CD8-positive, alpha-beta memory T cell (primary cell): ENCODE results near the gene VMO1. TPM values are rescaled to one million over a fixed set of nuclear protein-coding genes. Genes with fewer than 3 reads are reported as not detected.
A peak's percentile ranks its signal among the peaks of the same experiment; 100 is the strongest.

ENCODE experiments used
- CTCF ChIA-PET: fragments of 350-600 bp; sonication (Branson Sonifier 250); formaldehyde crosslinking; loops from one replicate; lab custom pipeline; 2021; ENCODE audit warnings: antibody characterized with exemption; lab: Charles Lee
- POLR2A ChIA-PET: fragments of 350-600 bp; sonication (Branson Sonifier 250); formaldehyde crosslinking; loops from one replicate; lab custom pipeline; 2021; ENCODE audit warnings: antibody characterized with exemption; lab: Charles Lee
- DNase-seq, 5 donors: peaks; one replicate each; pipeline versions ENCODE4 v3.0.0 to v3.0.0-alpha.2; 2020 to 2022; ENCODE audit warnings: mixed read lengths in 1 of 5
- H3K27ac ChIP-seq: one replicate; pipeline ENCODE4 v1.7.0; 2013; ENCODE audit warnings: low read depth, mild to moderate bottlenecking, low read length, moderate library complexity
- H3K27me3 ChIP-seq: 2 replicates; pipeline ENCODE4 v1.7.0; 2013; ENCODE audit warnings: low read length, mild to moderate bottlenecking; ENCODE audit not compliant: insufficient read depth, poor library complexity, severe bottlenecking
- H3K36me3 ChIP-seq: 2 replicates; pipeline ENCODE4 v1.7.0; 2013; ENCODE audit warnings: mild to moderate bottlenecking, low read length, moderate library complexity; ENCODE audit not compliant: insufficient read depth
- H3K4me1 ChIP-seq: 2 replicates; pipeline ENCODE4 v1.7.0; 2013; ENCODE audit warnings: mild to moderate bottlenecking, low read length, moderate library complexity; ENCODE audit not compliant: insufficient read depth
- H3K4me3 ChIP-seq: 2 replicates; pipeline ENCODE4 v1.7.0; 2013; ENCODE audit warnings: mild to moderate bottlenecking, low read length
- H3K9me3 ChIP-seq: 2 replicates; pipeline ENCODE4 v1.7.0; 2013; ENCODE audit warnings: mild to moderate bottlenecking, low read length
- H3K27ac Mint-ChIP-seq, 8 donors: one replicate each; pipeline ENCODE4 v1.8.0; 2020 to 2021; ENCODE audit warnings: mixed read lengths in 8 of 8, mild to moderate bottlenecking in 6 of 8, inconsistent platforms in 3 of 8, moderate library complexity in 3 of 8
- H3K27me3 Mint-ChIP-seq, 2 donors: one replicate each; pipeline ENCODE4 v1.8.0; 2020 to 2021; ENCODE audit warnings: mixed read lengths in 2 of 2, mild to moderate bottlenecking in 1 of 2, moderate library complexity in 1 of 2
- H3K36me3 Mint-ChIP-seq, 3 donors: one replicate each; pipeline ENCODE4 v1.8.0; 2020 to 2021; ENCODE audit warnings: mixed read lengths in 3 of 3, inconsistent platforms in 1 of 3, mild to moderate bottlenecking in 1 of 3
- H3K4me1 Mint-ChIP-seq, 3 donors: one replicate each; pipeline ENCODE4 v1.8.0; 2020 to 2021; ENCODE audit warnings: mixed read lengths in 3 of 3, inconsistent platforms in 1 of 3, mild to moderate bottlenecking in 1 of 3
- H3K4me3 Mint-ChIP-seq, 7 donors: one replicate each; pipeline ENCODE4 v1.8.0; 2020 to 2021; ENCODE audit warnings: mixed read lengths in 7 of 7, mild to moderate bottlenecking in 6 of 7, moderate library complexity in 4 of 7, inconsistent platforms in 2 of 7
- H3K9me3 Mint-ChIP-seq, 5 donors: one replicate each; pipeline ENCODE4 v1.8.0; 2020 to 2022; ENCODE audit warnings: mixed read lengths in 5 of 5, mild to moderate bottlenecking in 3 of 5, moderate library complexity in 2 of 5, inconsistent platforms in 1 of 5
- polyA plus RNA-seq: library from polyadenylated mRNA; unstranded; fragments of 300-500 nt; fragmentation: Illumina TruSeq; gene quantifications from one replicate; pipeline ENCODE4 v1.2.3, GENCODE V29; 2021
- total RNA-seq, 2 experiments: library from RNA; stranded (reverse); gene quantifications; one replicate each; pipeline ENCODE4 v1.2.3, GENCODE V29; 2021

The VMO1 gene
- total and polyA plus RNA-seq, 3 experiments from 2014 or later = not detected

DNA sequence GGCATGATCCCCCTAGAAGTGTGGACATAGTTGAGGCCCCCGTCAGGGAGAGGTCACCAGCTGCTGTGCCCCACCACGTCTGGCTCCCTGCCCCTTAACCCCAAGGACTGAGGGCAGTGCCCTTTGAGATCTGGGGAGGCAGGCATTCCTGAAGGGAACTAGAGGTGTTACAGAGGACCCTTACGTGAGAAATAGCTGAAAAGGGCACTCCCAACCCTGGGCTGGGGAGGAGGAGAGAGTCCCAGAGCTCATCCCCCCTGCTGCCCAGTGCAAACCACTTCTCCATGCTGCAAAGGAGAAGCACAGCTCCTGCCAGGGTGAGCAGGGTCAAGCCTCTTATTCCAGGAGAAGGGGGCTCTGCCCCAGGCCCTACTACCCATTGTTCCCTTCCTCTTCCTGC lies 36.7 kb upstream of the VMO1 start:
- H3K9me3 ChIP-seq = no peaks in the 10 kb centered on the region
- no peak overlapping the region for H3K27ac Mint-ChIP-seq
- no peaks in the 10 kb centered on the region for H3K9me3 Mint-ChIP-seq
- H3K4me3 ChIP-seq = no peak overlapping the region
- H3K36me3 Mint-ChIP-seq = peaks cover 0 to 16% (median 4%) of the 10 kb centered on the region in 3 donors
- no peak overlapping the region for H3K4me3 Mint-ChIP-seq
- DNase-seq = no peak
- H3K36me3 ChIP-seq = no peaks in the 10 kb centered on the region
- H3K4me1 ChIP-seq = no peaks in the 10 kb centered on the region
- CTCF ChIA-PET = interaction anchor here (1.4 kb wide), 1 partner anchor 66 kb away, joined by 4 read pairs; no protein-coding TSS in a partner anchor
- H3K27ac ChIP-seq = no peak overlapping the region
- no peaks in the 10 kb centered on the region for H3K27me3 ChIP-seq
- POLR2A ChIA-PET = no interaction called here
- peaks cover 0 to 1% of the 10 kb centered on the region in 2 donors for H3K27me3 Mint-ChIP-seq
- H3K4me1 Mint-ChIP-seq = no peaks in the 10 kb centered on the region

DNA sequence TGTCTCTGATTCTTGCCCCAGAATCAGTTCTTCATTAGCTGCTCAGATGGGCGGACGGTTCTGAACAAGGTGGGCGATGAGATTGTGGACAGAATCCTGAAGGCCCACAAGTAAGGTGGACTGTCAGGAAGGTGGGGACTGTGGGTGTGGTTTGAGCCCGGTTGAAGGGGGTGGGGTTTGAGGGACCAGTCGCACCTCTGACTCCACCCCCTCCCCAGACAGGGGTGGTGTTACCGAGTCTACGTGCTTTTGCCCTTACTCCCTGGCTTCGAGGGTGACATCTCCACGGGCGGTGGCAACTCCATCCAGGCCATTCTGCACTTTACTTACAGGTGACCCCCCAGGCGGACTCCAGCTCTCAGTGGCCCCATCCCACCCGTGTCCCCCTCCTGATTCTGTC lies 32.1 kb upstream of the VMO1 start:
- Histone ChIP-seq H3K36me3 (no peaks in the 10 kb centered on the region), H3K4me3 (no peak overlapping the region), H3K27ac (no peak overlapping the region), H3K9me3 (no peaks in the 10 kb centered on the region), H3K4me1 (no peaks in the 10 kb centered on the region), H3K27me3 (no peaks in the 10 kb centered on the region)
- ChIA-PET CTCF (no interaction called here), POLR2A (no interaction called here)
- no peaks in the 10 kb centered on the region for H3K9me3 Mint-ChIP-seq
- H3K36me3 Mint-ChIP-seq = peaks cover 0 to 33% (median 12%) of the 10 kb centered on the region in 3 donors
- H3K4me3 Mint-ChIP-seq = no peak overlapping the region
- H3K4me1 Mint-ChIP-seq = no peaks in the 10 kb centered on the region
- peak overlapping the region in 2 of 8 donors; percentile 71 to 83 for H3K27ac Mint-ChIP-seq
- H3K27me3 Mint-ChIP-seq = peaks cover 0 to 1% of the 10 kb centered on the region in 2 donors
- no peak for DNase-seq

DNA sequence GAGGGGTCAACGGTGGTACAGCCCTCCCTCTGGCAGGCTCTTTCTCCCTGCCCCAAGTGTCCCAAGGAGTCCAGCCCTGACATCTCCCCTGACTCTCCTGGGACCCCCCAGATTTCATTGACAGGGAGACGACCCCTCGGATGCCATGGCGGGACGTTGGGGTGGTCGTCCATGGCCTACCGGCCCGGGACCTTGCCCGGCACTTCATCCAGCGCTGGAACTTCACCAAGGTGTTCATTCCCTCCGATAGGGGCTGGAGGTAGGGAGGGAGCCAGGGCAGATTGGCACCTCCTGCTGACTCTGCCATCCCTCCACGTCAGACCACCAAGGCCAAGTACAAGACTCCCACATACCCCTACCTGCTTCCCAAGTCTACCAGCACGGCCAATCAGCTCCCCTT lies 30.7 kb upstream of the VMO1 start:
- H3K27ac ChIP-seq = no peak overlapping the region
- H3K4me1 Mint-ChIP-seq = no peaks in the 10 kb centered on the region
- no peak overlapping the region for H3K4me3 Mint-ChIP-seq
- H3K36me3 Mint-ChIP-seq = peaks cover 0 to 28% (median 12%) of the 10 kb centered on the region in 3 donors
- peaks cover 0 to 1% of the 10 kb centered on the region in 2 donors for H3K27me3 Mint-ChIP-seq
- no peak overlapping the region for H3K4me3 ChIP-seq
- H3K27me3 ChIP-seq = no peaks in the 10 kb centered on the region
- no peaks in the 10 kb centered on the region for H3K9me3 Mint-ChIP-seq
- no peak overlapping the region for H3K27ac Mint-ChIP-seq
- DNase-seq = no peak
- CTCF ChIA-PET = no interaction called here
- POLR2A ChIA-PET = no interaction called here
- H3K9me3 ChIP-seq = no peaks in the 10 kb centered on the region
- H3K36me3 ChIP-seq = no peaks in the 10 kb centered on the region
- no peaks in the 10 kb centered on the region for H3K4me1 ChIP-seq

DNA sequence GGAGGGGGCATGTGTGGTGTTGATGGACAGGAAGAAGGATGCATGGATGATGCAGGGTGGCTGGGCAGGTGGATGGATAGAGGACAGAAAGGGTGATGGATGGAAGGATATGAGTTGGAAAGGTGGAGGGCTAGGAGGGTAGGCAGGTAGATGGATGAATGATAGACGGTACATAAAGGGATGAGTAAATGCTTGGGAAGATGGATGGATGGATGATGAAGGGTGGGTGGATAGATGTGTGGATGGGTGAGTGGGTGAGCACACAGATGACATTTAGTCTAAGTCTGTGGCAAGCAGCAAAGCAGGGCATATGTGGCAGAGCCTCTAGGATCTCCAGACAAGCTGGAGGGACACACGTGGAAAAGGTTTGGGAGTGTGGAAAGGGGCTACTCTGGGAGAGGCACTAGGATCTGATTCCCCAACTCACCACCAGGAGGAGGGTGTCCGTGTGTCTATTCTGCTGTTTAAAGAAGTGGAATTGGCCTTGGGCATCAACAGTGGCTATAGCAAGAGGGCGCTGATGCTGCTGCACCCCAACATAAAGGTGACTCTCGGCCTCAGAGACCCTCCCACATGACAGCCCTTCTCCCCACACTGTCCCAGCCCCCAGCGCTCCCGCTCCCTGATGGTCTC lies 29.0 kb upstream of the VMO1 start:
- H3K27ac Mint-ChIP-seq = peak overlapping the region in 1 of 8 donors; percentile 0
- H3K36me3 Mint-ChIP-seq = peaks cover 0 to 33% (median 16%) of the 10 kb centered on the region in 3 donors
- no peak overlapping the region for H3K27ac ChIP-seq
- H3K4me3 ChIP-seq = no peak overlapping the region
- no peak for DNase-seq
- no peaks in the 10 kb centered on the region for H3K9me3 Mint-ChIP-seq
- no peaks in the 10 kb centered on the region for H3K4me1 Mint-ChIP-seq
- POLR2A ChIA-PET = no interaction called here
- CTCF ChIA-PET = interaction anchor here (1.5 kb wide), 1 partner anchor 25 kb away, joined by 5 read pairs; no protein-coding TSS in a partner anchor
- H3K9me3 ChIP-seq = no peaks in the 10 kb centered on the region
- peaks cover 0 to 1% of the 10 kb centered on the region in 2 donors for H3K27me3 Mint-ChIP-seq
- no peaks in the 10 kb centered on the region for H3K27me3 ChIP-seq
- no peaks in the 10 kb centered on the region for H3K36me3 ChIP-seq
- no peak overlapping the region for H3K4me3 Mint-ChIP-seq
- H3K4me1 ChIP-seq = no peaks in the 10 kb centered on the region

DNA sequence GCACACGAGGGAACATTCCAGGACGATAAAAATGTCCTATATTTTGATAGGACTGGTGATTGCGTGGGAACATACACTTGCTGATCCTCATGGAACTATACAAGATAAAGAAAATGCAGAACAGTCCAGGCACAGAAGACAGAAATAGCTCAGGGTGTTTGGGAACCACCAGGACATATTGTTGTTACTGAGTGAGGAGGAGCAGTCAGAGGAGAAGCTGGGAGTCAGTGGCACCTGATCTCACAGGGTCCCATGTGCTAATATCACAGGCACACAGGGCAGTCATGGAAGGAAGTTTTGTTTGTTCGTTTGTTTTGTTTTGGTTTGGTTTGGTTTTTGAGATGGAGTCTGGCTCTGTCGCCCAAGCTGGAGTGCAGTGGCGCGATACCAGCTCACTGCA lies 26.5 kb upstream of the VMO1 start:
- Mint-ChIP-seq H3K36me3 (peaks cover 0 to 33% (median 11%) of the 10 kb centered on the region in 3 donors), H3K9me3 (no peaks in the 10 kb centered on the region), H3K27me3 (peaks cover 0 to 1% of the 10 kb centered on the region in 2 donors), H3K4me1 (peaks cover 0 to 9% (median 6%) of the 10 kb centered on the region in 3 donors), H3K27ac (no peak overlapping the region), H3K4me3 (peak overlapping the region in 1 of 7 donors; percentile 3)
- Histone ChIP-seq H3K4me3 (no peak overlapping the region), H3K36me3 (no peaks in the 10 kb centered on the region), H3K4me1 (peaks cover 4% of the 10 kb centered on the region), H3K27me3 (no peaks in the 10 kb centered on the region), H3K27ac (no peak overlapping the region), H3K9me3 (no peaks in the 10 kb centered on the region)
- ChIA-PET POLR2A (no interaction called here), CTCF (no interaction called here)
- no peak for DNase-seq

DNA sequence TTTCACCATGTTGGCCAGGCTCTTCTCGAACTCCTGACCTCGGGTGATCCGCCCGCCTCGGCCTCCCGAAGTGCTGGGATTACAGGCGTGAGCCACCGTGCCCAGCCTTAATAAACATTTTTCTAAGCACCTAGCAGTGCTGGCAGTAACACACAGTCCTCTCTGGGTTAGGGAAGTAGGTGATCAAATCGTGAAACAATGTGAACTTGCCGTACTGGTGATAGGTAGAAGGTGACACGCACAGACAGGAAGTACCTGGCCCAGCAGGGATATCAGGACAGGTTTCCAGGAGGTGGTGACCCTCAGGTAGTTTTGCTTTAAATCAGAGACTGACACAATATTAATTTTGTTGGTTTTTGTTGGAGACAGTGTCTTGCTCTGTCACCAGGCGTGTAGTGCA lies 25.3 kb upstream of the VMO1 start:
- peaks cover 6% of the 10 kb centered on the region for H3K4me1 ChIP-seq
- H3K27me3 ChIP-seq = no peaks in the 10 kb centered on the region
- Mint-ChIP-seq H3K4me1 (peaks cover under 1 to 13% (median 6%) of the 10 kb centered on the region in 3 donors), H3K27me3 (peaks cover 0 to 1% of the 10 kb centered on the region in 2 donors), H3K36me3 (peaks cover 0 to 26% (median 11%) of the 10 kb centered on the region in 3 donors), H3K4me3 (peak overlapping the region in 1 of 7 donors; percentile 13), H3K9me3 (no peaks in the 10 kb centered on the region), H3K27ac (peak overlapping the region in 1 of 8 donors; percentile 28)
- no peaks in the 10 kb centered on the region for H3K36me3 ChIP-seq
- no peak overlapping the region for H3K27ac ChIP-seq
- no peaks in the 10 kb centered on the region for H3K9me3 ChIP-seq
- ChIA-PET CTCF (no interaction called here), POLR2A (no interaction called here)
- no peak for DNase-seq
- H3K4me3 ChIP-seq = no peak overlapping the region

DNA sequence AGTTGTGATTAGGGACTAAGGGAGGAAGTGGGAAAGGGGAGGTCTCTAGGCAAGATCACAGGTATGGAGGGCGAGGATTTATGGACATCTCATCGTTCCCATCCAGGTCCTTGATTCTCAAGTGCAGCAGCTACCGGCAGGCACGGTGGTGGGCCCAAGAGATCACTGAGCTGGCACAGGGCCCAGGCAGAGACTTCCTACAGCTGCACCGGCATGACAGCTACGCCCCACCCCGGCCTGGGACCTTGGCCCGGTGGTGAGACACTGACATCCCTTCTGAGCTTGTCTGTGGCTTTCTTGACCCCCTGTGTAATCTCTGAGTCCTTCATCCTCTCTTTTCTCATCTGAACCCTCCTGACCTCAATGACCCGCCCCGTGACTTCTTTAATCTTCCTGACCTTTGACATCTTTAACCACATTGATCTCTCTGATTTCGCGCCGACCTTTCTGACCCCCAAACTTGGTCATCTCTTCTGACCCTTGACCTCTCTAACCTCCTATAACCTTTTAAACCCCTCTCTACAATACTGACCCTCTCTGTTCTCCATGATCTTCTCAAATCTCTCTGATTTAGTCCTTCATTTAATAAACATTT lies 24.6 kb upstream of the VMO1 start:
- H3K4me3 ChIP-seq = no peak overlapping the region
- Mint-ChIP-seq H3K4me1 (peaks cover 6 to 18% (median 12%) of the 10 kb centered on the region in 3 donors), H3K27ac (no peak overlapping the region), H3K36me3 (peaks cover 0 to 22% (median 11%) of the 10 kb centered on the region in 3 donors), H3K27me3 (peaks cover 0 to 1% of the 10 kb centered on the region in 2 donors), H3K4me3 (peak overlapping the region in 2 of 7 donors; percentile 3 to 13), H3K9me3 (no peaks in the 10 kb centered on the region)
- CTCF ChIA-PET = interaction anchor here (0.6 kb wide), 1 partner anchor 21 kb away, joined by 4 read pairs; no protein-coding TSS in a partner anchor
- no peaks in the 10 kb centered on the region for H3K9me3 ChIP-seq
- H3K36me3 ChIP-seq = no peaks in the 10 kb centered on the region
- no peak overlapping the region for H3K27ac ChIP-seq
- DNase-seq = no peak
- H3K27me3 ChIP-seq = no peaks in the 10 kb centered on the region
- peaks cover 11% of the 10 kb centered on the region for H3K4me1 ChIP-seq
- POLR2A ChIA-PET = no interaction called here

DNA sequence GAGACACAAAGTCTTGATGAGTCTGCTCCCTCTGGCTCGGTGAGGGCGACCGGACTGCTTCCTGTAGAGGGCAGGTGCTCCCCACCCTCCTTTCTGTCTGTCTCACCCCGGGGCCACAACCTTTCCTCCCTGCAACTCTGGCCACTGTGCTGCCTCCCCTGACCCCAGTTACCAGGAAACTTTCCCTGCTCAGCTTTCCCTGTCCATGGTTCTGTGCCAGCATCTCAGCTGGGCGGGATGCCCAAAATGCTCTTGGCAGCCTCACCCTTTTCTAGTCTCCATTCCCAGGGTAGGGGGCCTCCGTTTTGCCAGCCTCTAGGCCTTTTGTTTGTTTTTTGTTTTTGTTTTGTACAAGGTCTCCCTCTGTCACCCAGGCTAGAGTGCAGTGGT lies 22.2 kb upstream of the VMO1 start:
- peaks cover 0 to 1% of the 10 kb centered on the region in 2 donors for H3K27me3 Mint-ChIP-seq
- no peak overlapping the region for H3K27ac ChIP-seq
- POLR2A ChIA-PET = no interaction called here
- H3K4me3 ChIP-seq = no peak overlapping the region
- H3K4me3 Mint-ChIP-seq = peak overlapping the region; percentile 61 to 94 (median 74)
- CTCF ChIA-PET = interaction anchor here (1.0 to 3.1 kb wide), 3 partner anchors 19 to 98 kb away, joined by 3 to 15 read pairs (median 3); partner anchors contain the start of gene ARRB2
- H3K36me3 Mint-ChIP-seq = peaks cover 0 to 16% (median 4%) of the 10 kb centered on the region in 3 donors
- H3K27ac Mint-ChIP-seq = peak overlapping the region in 7 of 8 donors; percentile 7 to 95 (median 71)
- H3K9me3 Mint-ChIP-seq = no peaks in the 10 kb centered on the region
- peaks cover 11% of the 10 kb centered on the region for H3K4me1 ChIP-seq
- H3K4me1 Mint-ChIP-seq = peaks cover 6 to 18% (median 12%) of the 10 kb centered on the region in 3 donors
- H3K27me3 ChIP-seq = no peaks in the 10 kb centered on the region
- H3K9me3 ChIP-seq = no peaks in the 10 kb centered on the region
- DNase-seq = no peak
- no peaks in the 10 kb centered on the region for H3K36me3 ChIP-seq
